ENCODE measurements around the gene ICAM3. TPM values are rescaled to one million over a fixed set of nuclear protein-coding genes. Genes with fewer than 3 reads are reported as not detected.

Gene ICAM3
- polyA plus RNA-seq, 1 donor (not counting 4 experiments of a cell fraction or from before 2014, with no cell fraction given): 4.7 TPM

GRCh38 chr19:10374931-10375330 is 35.5 kb upstream of the ICAM3 start:
- Histone ChIP-seq H3K9ac (ENCODE audit: control insufficient read depth, extremely low read depth, insufficient read depth, low read length) (no peak overlapping the region), H3K9me3 (ENCODE audit: control insufficient read depth, low read depth, low read length) (no peaks in the 10 kb centered on the region), H4K20me1 (ENCODE audit: control insufficient read depth, extremely low read depth, insufficient read depth, low read length) (no peaks in the 10 kb centered on the region), H3K36me3 (ENCODE audit: control insufficient read depth in 2 of 2, extremely low read depth in 1 of 2, insufficient read depth in 2 of 2, low read length in 2 of 2) (peaks cover 2 to 10% of the 10 kb centered on the region in 2 experiments), H3K79me2 (ENCODE audit: control insufficient read depth, insufficient read depth, low read length) (peaks cover 6% of the 10 kb centered on the region), H3K9me1 (ENCODE audit: control insufficient read depth, extremely low read depth, insufficient read depth, low read length) (no peaks in the 10 kb centered on the region), H3K4me3 (ENCODE audit: control insufficient read depth in 2 of 3, extremely low read depth in 1 of 3, insufficient read depth in 2 of 3, low read depth in 1 of 3, low read length in 3 of 3) (no peak overlapping the region), H3K4me2 (ENCODE audit: control insufficient read depth, extremely low read depth, insufficient read depth, low read depth, low read length) (no peak overlapping the region), H2AFZ (ENCODE audit: control insufficient read depth, low read length) (no peak overlapping the region), H3K27ac (ENCODE audit: control insufficient read depth, insufficient read depth, low read length) (no peak overlapping the region), H3K27me3 (ENCODE audit: control insufficient read depth, extremely low read depth, insufficient read depth, low read length) (no peaks in the 10 kb centered on the region), H3K4me1 (ENCODE audit: control insufficient read depth, extremely low read depth, insufficient read depth, low read length) (peaks cover 3% of the 10 kb centered on the region)
- TF ChIP-seq CTCF (optimal IDR thresholded peaks at IDR 0.05 in 1 of 3, IDR thresholded peaks at IDR 0.05 in 1 of 3, conservative IDR thresholded peaks at IDR 0.05 in 1 of 3; ENCODE audit: extremely low read depth in 1 of 3, insufficient read depth in 2 of 3, low read length in 3 of 3) (no peak), EZH2 (IDR thresholded peaks at IDR 0.05; ENCODE audit: low read length) (no peak)
- no peak for DNase-seq (ENCODE audit: low read depth, low spot score)
- no peak for FAIRE-seq
- dilution Hi-C loops (cut with MboI; ENCODE audit: extremely low pct_ligation_motif_present, low sequenced_read_pairs): no loop called here

- TF ChIP-seq EZH2 (IDR thresholded peaks at IDR 0.05; ENCODE audit: low read length): no peak
- TF ChIP-seq CTCF (optimal IDR thresholded peaks at IDR 0.05 in 1 of 3, IDR thresholded peaks at IDR 0.05 in 1 of 3, conservative IDR thresholded peaks at IDR 0.05 in 1 of 3; ENCODE audit: extremely low read depth in 1 of 3, insufficient read depth in 2 of 3, low read length in 3 of 3): no peak
- dilution Hi-C loops (cut with MboI; ENCODE audit: extremely low pct_ligation_motif_present, low sequenced_read_pairs): no loop called here
- no peak overlapping the region for H3K27ac ChIP-seq (ENCODE audit: control insufficient read depth, insufficient read depth, low read length)
- no peak overlapping the region for H2AFZ ChIP-seq (ENCODE audit: control insufficient read depth, low read length)
- no peaks in the 10 kb centered on the region for H4K20me1 ChIP-seq (ENCODE audit: control insufficient read depth, extremely low read depth, insufficient read depth, low read length)
- H3K4me1 ChIP-seq (ENCODE audit: control insufficient read depth, extremely low read depth, insufficient read depth, low read length): no peaks in the 10 kb centered on the region
- no peak overlapping the region for H3K4me3 ChIP-seq (ENCODE audit: control insufficient read depth in 2 of 3, extremely low read depth in 1 of 3, insufficient read depth in 2 of 3, low read depth in 1 of 3, low read length in 3 of 3)
- H3K27me3 ChIP-seq (ENCODE audit: control insufficient read depth, extremely low read depth, insufficient read depth, low read length): no peaks in the 10 kb centered on the region
- no peaks in the 10 kb centered on the region for H3K9me3 ChIP-seq (ENCODE audit: control insufficient read depth, low read depth, low read length)
- H3K4me2 ChIP-seq (ENCODE audit: control insufficient read depth, extremely low read depth, insufficient read depth, low read depth, low read length): no peak overlapping the region
- DNase-seq (ENCODE audit: low read depth, low spot score) (no peak), FAIRE-seq (no peak)
- H3K9ac ChIP-seq (ENCODE audit: control insufficient read depth, extremely low read depth, insufficient read depth, low read length): no peak overlapping the region
- H3K79me2 ChIP-seq (ENCODE audit: control insufficient read depth, insufficient read depth, low read length): no peaks in the 10 kb centered on the region
- H3K36me3 ChIP-seq (ENCODE audit: control insufficient read depth in 2 of 2, extremely low read depth in 1 of 2, insufficient read depth in 2 of 2, low read length in 2 of 2): peaks cover 9 to 10% of the 10 kb centered on the region in 2 experiments
- H3K9me1 ChIP-seq (ENCODE audit: control insufficient read depth, extremely low read depth, insufficient read depth, low read length): no peaks in the 10 kb centered on the region
Observed at GRCh38 chr19:10372690-10373089, 33.3 kb upstream of the ICAM3 start.

Data from keratinocyte (primary cell).